ENCODE data around the gene MUC5AC.

Gene MUC5AC

GRCh38 chr11:1131033-1131911 is 26.5 kb upstream of the MUC5AC start:
- DNase-seq (ENCODE audit: low read depth) = no peak
- TF ChIP-seq CTCF (IDR thresholded peaks at IDR 0.05; ENCODE audit: low read depth, low read length) = no peak
- TF ChIP-seq MAX (IDR thresholded peaks at IDR 0.05; ENCODE audit: low read depth, low read length) = no peak
- no peak for TF ChIP-seq MYC (IDR thresholded peaks at IDR 0.05; ENCODE audit: low read depth, low read length)
- TF ChIP-seq POLR2A (IDR thresholded peaks at IDR 0.05; ENCODE audit: extremely low read depth, insufficient read length) = no peak
- no peak overlapping the region for H3K4me3 ChIP-seq (ENCODE audit: low read depth, low read length)

- no peak overlapping the region for H3K4me3 ChIP-seq (ENCODE audit: low read depth, low read length)
- DNase-seq (ENCODE audit: low read depth) = no peak
- TF ChIP-seq CTCF (IDR thresholded peaks at IDR 0.05; ENCODE audit: low read depth, low read length) = no peak
- TF ChIP-seq MYC (IDR thresholded peaks at IDR 0.05; ENCODE audit: low read depth, low read length) = no peak
- TF ChIP-seq MAX (IDR thresholded peaks at IDR 0.05; ENCODE audit: low read depth, low read length) = no peak
- TF ChIP-seq POLR2A (IDR thresholded peaks at IDR 0.05; ENCODE audit: extremely low read depth, insufficient read length) = no peak
These were observed 22.8 kb upstream of the MUC5AC start for GRCh38 chr11:1134848-1135445.

GRCh38 chr11:1138097-1138496 is 19.7 kb upstream of the MUC5AC start:
- DNase-seq (ENCODE audit: low read depth) = no peak
- TF ChIP-seq POLR2A (IDR thresholded peaks at IDR 0.05; ENCODE audit: extremely low read depth, insufficient read length) (no peak), MYC (IDR thresholded peaks at IDR 0.05; ENCODE audit: low read depth, low read length) (no peak), CTCF (IDR thresholded peaks at IDR 0.05; ENCODE audit: low read depth, low read length) (no peak), MAX (IDR thresholded peaks at IDR 0.05; ENCODE audit: low read depth, low read length) (no peak)
- no peak overlapping the region for H3K4me3 ChIP-seq (ENCODE audit: low read depth, low read length)

- H3K4me3 ChIP-seq (ENCODE audit: low read depth, low read length) = no peak overlapping the region
- TF ChIP-seq POLR2A (IDR thresholded peaks at IDR 0.05; ENCODE audit: extremely low read depth, insufficient read length) (no peak), MYC (IDR thresholded peaks at IDR 0.05; ENCODE audit: low read depth, low read length) (no peak), CTCF (IDR thresholded peaks at IDR 0.05; ENCODE audit: low read depth, low read length) (no peak), MAX (IDR thresholded peaks at IDR 0.05; ENCODE audit: low read depth, low read length) (no peak)
- DNase-seq (ENCODE audit: low read depth) = no peak
These were observed 18.2 kb upstream of the MUC5AC start for GRCh38 chr11:1139441-1140083.

- H3K4me3 ChIP-seq (ENCODE audit: low read depth, low read length) = no peak overlapping the region
- no peak for TF ChIP-seq POLR2A (IDR thresholded peaks at IDR 0.05; ENCODE audit: extremely low read depth, insufficient read length)
- no peak for TF ChIP-seq CTCF (IDR thresholded peaks at IDR 0.05; ENCODE audit: low read depth, low read length)
- no peak for TF ChIP-seq MAX (IDR thresholded peaks at IDR 0.05; ENCODE audit: low read depth, low read length)
- no peak for TF ChIP-seq MYC (IDR thresholded peaks at IDR 0.05; ENCODE audit: low read depth, low read length)
- no peak for DNase-seq (ENCODE audit: low read depth)
These were observed 16.9 kb upstream of the MUC5AC start for GRCh38 chr11:1140642-1141490.

Measured in NB4 (cell line).